Caco-2 (cell line): Measurements from ENCODE around the gene NRCAM. TPM values are rescaled to one million over a fixed set of nuclear protein-coding genes. Genes with fewer than 3 reads are reported as not detected.

Source experiments
- BruUV-seq: library from RNA; stranded (reverse); fragments of 400-500 nt; replicated peaks from 2 replicates; lab custom pipeline; 2021; lab: Mats Ljungman, UMichigan
- CTCF ChIA-PET: fragments of 300-600 bp; sonication (Branson Sonifier 250); formaldehyde crosslinking; loops from one replicate; lab custom pipeline; 2022; ENCODE audit warnings: antibody characterized with exemption; lab: Charles Lee
- POLR2A ChIA-PET: fragments of 300-600 bp; sonication (Branson Sonifier 250); formaldehyde crosslinking; loops from one replicate; lab custom pipeline; 2022; ENCODE audit warnings: antibody characterized with exemption; lab: Charles Lee
- DNase-seq, 2 experiments: peaks; one replicate each; pipeline versions ENCODE4 v3.0.0 to v3.0.0-alpha.2; 2020 to 2022
- H3K27me3 ChIP-seq: replicated peaks from 2 replicates; pipeline ENCODE4 v1.6.0; 2011; ENCODE audit warnings: low read length; ENCODE audit not compliant: control insufficient read depth, insufficient read depth
- H3K36me3 ChIP-seq: 2 replicates; pipeline ENCODE4 v1.5.1; 2011; ENCODE audit warnings: low read length; ENCODE audit not compliant: control insufficient read depth, insufficient read depth
- H3K4me1 ChIP-seq: fragments of 250-450 bp; sonication (Bioruptor Pico); 2 replicates; pipeline ENCODE4 v1.5.1; 2020; ENCODE audit warnings: mild to moderate bottlenecking
- H3K4me3 ChIP-seq: 2 replicates; pipeline ENCODE4 v1.5.1; 2011; ENCODE audit warnings: low read depth, mild to moderate bottlenecking, control low read depth, low read length
- H3K9me3 ChIP-seq: fragments of 250-450 bp; sonication (Bioruptor Pico); 2 replicates; pipeline ENCODE4 v1.5.1; 2020; ENCODE audit warnings: mild to moderate bottlenecking, moderate library complexity
- H3K27ac Mint-ChIP-seq: one replicate; pipeline ENCODE4 v1.8.0; 2022; ENCODE audit warnings: mixed read lengths; ENCODE audit not compliant: unreplicated experiment
- H3K27me3 Mint-ChIP-seq: one replicate; pipeline ENCODE4 v1.8.0; 2022; ENCODE audit warnings: mixed read lengths; ENCODE audit not compliant: insufficient read depth, unreplicated experiment
- H3K36me3 Mint-ChIP-seq: one replicate; pipeline ENCODE4 v1.8.0; 2022; ENCODE audit warnings: mild to moderate bottlenecking, mixed read lengths; ENCODE audit not compliant: insufficient read depth, unreplicated experiment
- H3K4me1 Mint-ChIP-seq: one replicate; pipeline ENCODE4 v1.8.0; 2022; ENCODE audit warnings: low read depth, mixed read lengths; ENCODE audit not compliant: unreplicated experiment
- H3K4me3 Mint-ChIP-seq: one replicate; pipeline ENCODE4 v1.8.0; 2022; ENCODE audit warnings: mild to moderate bottlenecking, moderate library complexity, mixed read lengths; ENCODE audit not compliant: unreplicated experiment
- H3K9me3 Mint-ChIP-seq: one replicate; pipeline ENCODE4 v1.8.0; 2022; ENCODE audit warnings: mixed read lengths; ENCODE audit not compliant: unreplicated experiment
- CTCF ChIP-seq, 2 experiments: fragments of 200-600 bp in 1 of 2; IDR thresholded peaks; 1 replicate in 1 of 2; 2 replicates in 1 of 2; pipeline versions ENCODE4 v1.5.1 to v1.8.0; 2011 to 2022; ENCODE audit warnings: antibody characterized with exemption in 1 of 2, control low read depth in 1 of 2, inconsistent platforms in 1 of 2, low read depth in 1 of 2, low read length in 1 of 2, mild to moderate bottlenecking in 1 of 2, moderate library complexity in 1 of 2; ENCODE audit not compliant: insufficient read depth in 1 of 2, severe bottlenecking in 1 of 2, unreplicated experiment in 1 of 2
- intact Hi-C: fragments of 100-400 bp; cut with micrococcal nuclease; formaldehyde crosslinking; loops from one replicate; pipeline ENCODE4 v1.10.0; 2022; ENCODE audit not compliant: unreplicated experiment
- total RNA-seq: library from RNA; stranded (reverse); gene quantifications from 2 replicates; pipeline ENCODE4 v1.2.3, GENCODE V29; 2022

NRCAM gene
- total RNA-seq, 1 experiment from 2014 or later, result 96.2 TPM

- Mint-ChIP-seq H3K9me3 (no peaks in the 10 kb centered on the region), H3K4me3 (no peak overlapping the region), H3K36me3 (peaks cover 6% of the 10 kb centered on the region), H3K4me1 (no peaks in the 10 kb centered on the region), H3K27ac (no peak overlapping the region), H3K27me3 (no peaks in the 10 kb centered on the region)
- Histone ChIP-seq H3K4me3 (no peak overlapping the region), H3K9me3 (no peaks in the 10 kb centered on the region), H3K4me1 (no peaks in the 10 kb centered on the region), H3K36me3 (no peaks in the 10 kb centered on the region), H3K27me3 (no peaks in the 10 kb centered on the region)
- ChIA-PET CTCF (no interaction called here), POLR2A (no interaction called here)
- no peak for TF ChIP-seq CTCF (IDR thresholded peaks at IDR 0.05; ENCODE audit: insufficient read depth in 1 of 2, low read depth in 1 of 2, low read length in 1 of 2, severe bottlenecking in 1 of 2, unreplicated experiment in 1 of 2)
- intact Hi-C loops, result no loop called here
- no peak for DNase-seq
- no TSS peak for BruUV-seq
Observed at GRCh38 chr7:108313086-108313485, 143.2 kb downstream of the NRCAM start.

- Mint-ChIP-seq H3K27me3 (no peaks in the 10 kb centered on the region), H3K9me3 (no peaks in the 10 kb centered on the region), H3K27ac (no peak overlapping the region), H3K4me1 (no peaks in the 10 kb centered on the region), H3K4me3 (no peak overlapping the region), H3K36me3 (peaks cover 8% of the 10 kb centered on the region)
- Histone ChIP-seq H3K36me3 (no peaks in the 10 kb centered on the region), H3K9me3 (no peaks in the 10 kb centered on the region), H3K4me3 (no peak overlapping the region), H3K27me3 (no peaks in the 10 kb centered on the region), H3K4me1 (no peaks in the 10 kb centered on the region)
- ChIA-PET POLR2A (no interaction called here), CTCF (no interaction called here)
- no peak for DNase-seq
- BruUV-seq, result TSS peak; percentile 5
- intact Hi-C loops, result no loop called here
- TF ChIP-seq CTCF (IDR thresholded peaks at IDR 0.05; ENCODE audit: insufficient read depth in 1 of 2, low read depth in 1 of 2, low read length in 1 of 2, severe bottlenecking in 1 of 2, unreplicated experiment in 1 of 2), result no peak
Observed at GRCh38 chr7:108311446-108312168, 144.6 kb downstream of the NRCAM start.

- Histone ChIP-seq H3K9me3 (no peaks in the 10 kb centered on the region), H3K4me1 (no peaks in the 10 kb centered on the region), H3K4me3 (no peak overlapping the region), H3K27me3 (no peaks in the 10 kb centered on the region), H3K36me3 (no peaks in the 10 kb centered on the region)
- Mint-ChIP-seq H3K27me3 (no peaks in the 10 kb centered on the region), H3K27ac (no peak overlapping the region), H3K9me3 (no peaks in the 10 kb centered on the region), H3K36me3 (peaks cover 8% of the 10 kb centered on the region), H3K4me3 (no peak overlapping the region), H3K4me1 (no peaks in the 10 kb centered on the region)
- no TSS peak for BruUV-seq
- ChIA-PET POLR2A (no interaction called here), CTCF (no interaction called here)
- no peak for DNase-seq
- TF ChIP-seq CTCF (IDR thresholded peaks at IDR 0.05; ENCODE audit: insufficient read depth in 1 of 2, low read depth in 1 of 2, low read length in 1 of 2, severe bottlenecking in 1 of 2, unreplicated experiment in 1 of 2), result no peak
- intact Hi-C loops, result no loop called here
Observed at GRCh38 chr7:108310351-108310750, 145.9 kb downstream of the NRCAM start.
